HG03442 (cell line): ENCODE data around the gene SPDEF.

Source experiments
- ATAC-seq: cut with Tn5 transposase; IDR thresholded peaks from one replicate; pipeline ENCODE4 v1.9.1; 2021; ENCODE audit warnings: mild to moderate bottlenecking, moderate library complexity; ENCODE audit not compliant: unreplicated experiment

Gene SPDEF

DNA sequence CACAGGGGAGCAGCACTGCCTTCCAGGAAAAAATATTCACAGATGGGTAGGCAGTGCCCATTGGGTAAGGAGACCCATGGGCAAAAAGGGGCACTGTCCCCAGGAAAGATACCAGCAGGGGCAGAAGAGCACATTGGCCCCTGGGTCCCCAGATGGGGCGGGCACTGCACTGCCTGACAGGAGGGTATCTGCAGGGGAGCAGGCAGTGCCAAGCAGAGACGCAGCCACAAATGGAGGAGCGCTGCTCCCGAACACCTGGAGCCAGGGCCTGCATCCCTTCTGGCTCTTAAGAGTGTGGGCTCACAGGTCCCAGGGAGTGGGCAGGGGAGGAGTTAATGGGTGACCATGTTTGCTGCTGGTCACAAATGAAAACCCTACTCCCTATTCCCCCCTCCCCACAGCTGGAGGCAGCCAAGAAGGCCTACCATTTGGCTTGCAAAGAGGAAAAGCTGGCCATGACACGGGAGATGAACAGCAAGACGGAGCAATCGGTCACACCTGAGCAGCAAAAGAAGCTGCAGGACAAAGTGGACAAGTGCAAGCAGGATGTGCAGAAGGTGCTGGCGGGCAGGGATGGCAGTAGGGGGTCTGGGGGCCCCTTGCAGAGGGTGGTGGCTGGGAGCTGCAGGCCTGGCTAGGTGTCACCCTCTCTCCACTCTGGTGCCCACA is 27.0 kb downstream of the SPDEF start:
- no peak for ATAC-seq

DNA sequence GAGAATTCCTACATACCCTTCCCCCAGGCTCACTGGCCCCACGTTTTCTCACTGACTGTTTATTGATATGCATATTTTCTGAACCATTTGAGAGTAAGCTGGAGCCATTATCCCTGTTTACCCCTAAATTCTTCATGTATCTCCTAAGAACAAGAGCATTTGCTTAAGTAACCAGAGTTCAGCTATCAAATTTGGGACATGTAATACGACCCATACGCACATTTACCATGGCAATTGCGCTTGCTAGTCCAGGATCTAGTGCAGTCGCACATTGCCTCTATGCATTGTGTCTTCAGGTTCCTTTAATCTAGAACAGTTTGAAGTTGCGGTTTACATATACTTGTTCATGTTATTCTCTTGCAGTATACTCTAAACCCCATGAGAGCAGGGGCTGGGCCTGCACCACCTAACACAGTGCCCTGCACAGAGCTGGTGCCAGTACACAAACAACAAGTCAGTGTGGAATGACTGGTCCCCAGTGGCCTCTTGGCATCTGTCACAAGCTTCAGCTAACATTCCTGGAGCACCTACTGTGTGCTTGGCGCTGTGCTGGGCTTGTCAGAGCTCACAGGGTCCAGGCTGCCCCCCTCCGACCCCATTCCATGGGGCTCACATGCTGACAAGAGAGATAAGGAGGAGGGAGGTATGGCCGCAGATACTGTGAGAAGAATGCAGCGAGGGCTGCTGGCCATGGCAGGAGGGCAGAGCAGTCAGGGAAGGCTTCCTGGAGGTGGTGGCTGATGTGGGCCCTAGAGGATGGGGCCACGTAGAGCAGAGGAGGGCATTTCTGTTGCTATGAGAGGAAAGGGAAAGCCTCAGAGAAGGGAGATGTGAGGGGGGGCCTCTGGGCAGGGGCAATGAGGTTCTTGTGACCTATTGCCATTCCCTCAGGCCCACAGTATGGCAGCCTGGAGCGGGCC is 28.1 kb downstream of the SPDEF start:
- ATAC-seq, result no peak

- peak; percentile 79 for ATAC-seq
These were observed 29.0 kb downstream of the SPDEF start for GRCh38 chr6:34526992-34527728.

- ATAC-seq, result no peak
These were observed 29.7 kb downstream of the SPDEF start for GRCh38 chr6:34526241-34526972.

- ATAC-seq, result no peak
These were observed 30.5 kb downstream of the SPDEF start for GRCh38 chr6:34525431-34526175.

GRCh38 chr6:34524971-34525370 is 31.2 kb downstream of the SPDEF start:
- no peak for ATAC-seq

DNA sequence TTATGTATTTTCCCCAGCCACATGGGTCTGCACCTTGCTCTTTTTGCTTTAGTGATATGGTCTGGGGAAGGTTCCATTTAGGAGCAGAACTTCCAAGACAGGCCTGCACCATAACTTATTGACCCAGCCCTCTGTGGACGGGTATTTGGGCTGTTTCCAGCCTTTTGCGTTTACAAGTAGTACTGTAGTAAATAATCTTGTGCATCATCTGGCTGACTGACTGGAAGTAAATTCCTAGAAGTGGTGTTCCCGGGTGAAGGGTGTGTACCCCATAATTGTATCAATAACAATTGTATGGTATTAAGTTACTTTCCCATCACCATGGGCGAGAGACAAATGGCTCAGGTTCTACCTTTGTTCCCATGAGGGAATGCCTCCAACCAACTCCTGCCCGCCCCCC is 31.6 kb downstream of the SPDEF start:
- no peak for ATAC-seq

- ATAC-seq, result no peak
These were observed 32.5 kb downstream of the SPDEF start for GRCh38 chr6:34523441-34524206.

- ATAC-seq, result no peak
These were observed 33.4 kb downstream of the SPDEF start for GRCh38 chr6:34522761-34523160.

GRCh38 chr6:34521463-34522285 is 34.5 kb downstream of the SPDEF start:
- ATAC-seq, result no peak

GRCh38 chr6:34520645-34521462 is 35.3 kb downstream of the SPDEF start:
- no peak for ATAC-seq

- no peak for ATAC-seq
These were observed 36.0 kb downstream of the SPDEF start for GRCh38 chr6:34519971-34520644.

- no peak for ATAC-seq
These were observed 37.3 kb downstream of the SPDEF start for GRCh38 chr6:34518669-34519365.

GRCh38 chr6:34517966-34518365 is 38.2 kb downstream of the SPDEF start:
- no peak for ATAC-seq

DNA sequence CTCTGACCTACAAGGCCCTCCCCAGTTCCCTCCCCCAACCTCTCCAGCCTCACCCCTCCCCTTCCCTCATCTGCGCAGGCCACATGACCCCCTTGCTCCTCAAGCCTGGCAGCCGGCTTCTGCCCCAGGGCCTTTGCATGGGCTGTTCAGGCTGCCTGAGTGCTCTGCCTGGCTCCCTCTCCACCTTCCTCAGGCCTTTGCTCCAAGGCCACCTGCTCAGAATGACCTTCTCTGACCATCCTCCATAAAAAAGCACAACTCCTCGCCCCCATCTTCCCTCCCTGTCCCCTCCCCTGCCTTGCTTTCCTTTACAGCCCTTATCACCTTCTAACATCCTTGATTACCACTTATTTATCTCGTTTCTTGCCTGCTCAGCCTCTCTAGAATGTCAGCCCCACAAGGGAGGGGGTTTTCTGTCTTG is 38.7 kb downstream of the SPDEF start:
- ATAC-seq, result no peak
